HG02885 (cell line): ENCODE results near the gene BMERB1.
"Not testable (repeated sequence)": the region's sequence is repeated elsewhere in the genome, so short reads cannot be mapped to it uniquely, and the experiment has no call there.

ENCODE experiments used
- ATAC-seq: cut with Tn5 transposase; IDR thresholded peaks from one replicate; pipeline ENCODE4 v1.9.1; 2021; ENCODE audit warnings: mild to moderate bottlenecking; ENCODE audit not compliant: unreplicated experiment, poor library complexity

Gene BMERB1

DNA sequence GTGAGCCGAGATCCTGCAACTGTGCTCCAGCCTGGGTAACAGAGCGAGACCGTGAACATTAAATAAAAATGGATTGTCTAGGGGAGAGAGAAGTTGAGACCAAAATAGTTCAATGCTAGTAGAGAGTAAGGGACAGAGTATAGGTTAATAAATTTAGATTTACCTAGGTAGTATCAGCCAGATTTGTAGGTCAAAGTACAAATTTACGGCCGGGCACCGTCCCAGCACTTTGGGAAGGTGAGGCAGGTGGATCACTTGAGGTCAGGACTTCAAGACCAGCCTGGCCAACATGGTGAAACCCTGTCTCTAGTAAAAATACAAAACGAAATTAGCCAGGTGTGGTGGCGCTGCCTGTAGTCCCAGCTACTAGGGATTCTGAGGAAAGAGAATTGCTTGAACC is 12.2 kb upstream of the BMERB1 start:
- no peak for ATAC-seq

DNA sequence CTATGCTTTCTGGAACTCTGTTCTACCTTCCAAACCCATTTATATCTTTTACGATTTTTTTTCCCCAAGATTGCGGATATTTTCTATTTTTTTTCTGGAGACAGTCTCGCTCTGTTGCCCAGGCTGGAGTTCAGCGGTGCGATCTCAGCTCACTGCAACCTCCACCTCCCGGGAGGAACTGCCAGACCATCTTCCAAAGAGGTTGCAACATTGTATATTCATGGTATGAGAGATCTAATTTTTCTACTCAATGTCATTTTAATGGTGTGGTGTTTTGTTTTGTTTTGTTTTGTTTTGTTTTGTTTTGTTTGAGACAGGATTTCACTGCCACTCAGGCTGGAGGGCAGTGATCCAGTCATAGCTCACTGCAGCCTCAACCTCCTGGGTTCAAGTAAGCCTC is 8.5 kb upstream of the BMERB1 start:
- ATAC-seq = no peak

- ATAC-seq = no peak
These were observed 7.6 kb upstream of the BMERB1 start for GRCh38 chr16:15426796-15427195.

- ATAC-seq = no peak
These were observed 6.6 kb upstream of the BMERB1 start for GRCh38 chr16:15427648-15428239.

DNA sequence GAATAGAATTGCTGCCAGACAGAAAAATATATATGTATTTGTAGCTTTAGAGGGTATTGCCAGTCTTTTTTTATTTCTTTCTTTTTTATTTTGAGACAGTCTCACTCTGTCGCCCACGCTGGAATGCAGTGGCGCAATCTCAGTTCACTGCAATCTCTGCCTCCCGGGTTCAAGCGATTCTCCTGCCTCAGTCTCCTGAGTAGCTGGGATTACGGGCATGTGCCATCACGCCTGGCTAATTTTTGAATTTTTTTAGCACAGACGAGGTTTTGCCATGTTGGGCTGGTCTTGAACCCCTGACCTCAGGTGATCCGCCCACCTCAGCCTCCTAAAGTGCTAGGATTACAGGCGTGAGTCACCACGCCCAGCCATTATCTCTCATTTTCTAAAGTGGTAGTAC is 3.5 kb upstream of the BMERB1 start:
- ATAC-seq = not testable (repeated sequence)

DNA sequence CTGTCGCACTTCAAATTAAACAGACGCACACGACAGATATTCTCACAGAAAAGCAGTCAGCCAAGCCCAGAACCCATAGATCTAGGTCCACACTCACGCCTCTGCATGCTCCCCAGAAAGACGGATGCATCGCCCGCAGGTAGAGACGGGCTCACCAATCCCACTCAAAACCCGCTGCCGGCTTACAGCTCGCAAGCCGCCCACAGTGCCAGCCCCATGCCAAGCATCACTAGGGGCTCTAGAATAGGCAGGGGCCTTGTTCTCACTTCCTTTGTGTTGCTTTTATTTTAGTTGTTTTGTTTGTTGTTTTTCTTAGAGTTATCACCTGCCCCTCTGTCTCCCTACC is 336 bp upstream of the BMERB1 start:
- no peak for ATAC-seq

GRCh38 chr16:15435216-15435864 is 952 bp downstream of the BMERB1 start:
- no peak for ATAC-seq

DNA sequence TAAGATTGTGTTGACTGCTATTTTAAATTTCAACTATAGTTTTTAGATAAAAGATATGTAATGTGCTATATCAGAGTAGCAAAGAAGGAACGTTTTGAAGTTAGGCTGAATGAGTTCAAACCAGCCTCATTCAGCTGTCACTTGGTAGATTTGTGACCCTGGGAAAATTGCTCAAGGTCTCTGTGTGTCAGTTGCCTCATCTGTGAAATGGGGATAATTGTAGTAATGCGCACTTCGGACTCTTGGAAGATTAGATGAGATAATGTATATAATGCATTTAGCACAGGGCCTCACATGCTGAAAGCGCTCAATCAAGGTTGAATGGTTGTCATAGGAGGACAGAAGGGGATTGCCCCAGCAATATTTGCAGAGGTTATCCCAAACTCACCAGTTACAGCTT is 4.7 kb downstream of the BMERB1 start:
- no peak for ATAC-seq

DNA sequence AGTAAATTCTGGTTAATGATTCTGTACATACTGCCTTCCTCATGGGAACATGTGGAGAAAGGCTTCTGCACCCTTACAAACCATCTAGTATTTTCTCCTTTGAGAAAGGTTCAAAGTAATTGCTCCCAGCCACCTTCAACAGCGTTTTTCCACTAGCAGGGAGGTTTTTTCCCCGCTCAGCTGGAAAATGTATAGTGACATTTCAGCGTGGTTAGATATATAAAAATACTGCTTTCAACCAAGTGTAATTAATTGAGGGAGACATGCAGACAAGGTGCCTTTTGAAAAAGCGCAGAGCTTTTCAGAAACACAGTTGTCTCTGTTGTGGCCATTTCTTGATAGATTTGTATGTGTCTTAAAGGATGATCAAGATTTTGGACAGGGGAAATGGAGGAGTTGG is 5.1 kb downstream of the BMERB1 start:
- no peak for ATAC-seq

DNA sequence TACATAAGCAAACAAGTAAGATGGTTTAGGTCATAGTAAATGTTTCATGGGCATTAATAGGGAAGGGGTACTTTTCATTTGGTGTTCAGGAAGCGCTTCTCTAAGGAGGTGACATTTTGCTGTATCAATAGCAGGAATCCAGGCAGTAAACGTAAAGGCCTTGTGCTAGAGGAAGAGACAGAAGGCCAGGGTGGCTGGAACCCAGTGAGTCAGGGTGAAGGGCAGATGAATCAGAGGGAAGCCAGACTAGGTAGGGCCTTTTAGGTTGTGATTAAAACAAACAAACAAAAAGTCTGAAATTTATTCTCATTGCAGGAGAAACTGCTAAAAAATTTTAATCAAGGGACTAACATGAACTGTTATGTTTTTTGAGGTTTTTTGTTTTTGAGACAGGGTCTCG is 6.5 kb downstream of the BMERB1 start:
- ATAC-seq = no peak

DNA sequence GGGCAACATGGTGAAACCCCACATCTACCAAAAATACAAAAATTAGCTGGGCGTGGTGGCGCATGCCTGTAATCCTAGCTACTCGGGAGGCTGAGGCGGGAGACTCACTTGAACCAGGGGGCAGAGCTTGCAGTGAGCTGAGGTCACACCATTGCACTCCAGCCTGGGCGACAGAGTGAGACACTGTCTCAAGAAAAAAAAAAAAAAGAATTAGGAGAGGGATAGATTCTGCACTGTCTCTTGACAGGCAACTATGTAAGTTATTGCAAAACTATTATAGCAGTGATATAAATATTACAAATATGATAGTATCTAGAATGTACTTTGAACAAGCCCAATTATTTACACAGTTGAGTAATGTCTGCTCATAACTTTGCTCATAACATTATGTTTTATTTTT is 7.8 kb downstream of the BMERB1 start:
- not testable (repeated sequence) for ATAC-seq

- no peak for ATAC-seq
These were observed 9.4 kb downstream of the BMERB1 start for GRCh38 chr16:15443753-15444152.

DNA sequence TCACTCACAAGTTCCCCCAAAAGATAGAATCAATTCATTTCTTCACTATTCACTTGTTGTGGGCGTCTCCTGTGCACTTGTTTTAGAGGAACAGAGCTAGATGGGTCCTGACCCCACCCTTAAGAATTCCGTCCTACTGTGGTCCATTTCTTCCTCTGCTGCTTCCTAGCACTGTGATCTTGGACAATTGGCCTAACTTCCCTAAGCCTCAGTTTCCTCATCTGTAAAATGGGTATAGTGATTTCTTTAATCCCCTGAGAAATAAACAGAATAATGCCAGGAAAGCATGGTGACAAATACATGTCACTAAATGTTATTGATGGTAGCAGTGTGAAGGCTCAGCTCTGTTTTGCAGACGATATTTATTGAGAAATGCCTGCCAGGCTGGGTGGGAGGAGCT is 9.9 kb downstream of the BMERB1 start:
- ATAC-seq = no peak

- no peak for ATAC-seq
These were observed 11.1 kb downstream of the BMERB1 start for GRCh38 chr16:15445450-15445849.

- ATAC-seq = no peak
These were observed 12.5 kb downstream of the BMERB1 start for GRCh38 chr16:15446901-15447300.

GRCh38 chr16:15450624-15451023 is 16.2 kb downstream of the BMERB1 start:
- ATAC-seq = no peak

DNA sequence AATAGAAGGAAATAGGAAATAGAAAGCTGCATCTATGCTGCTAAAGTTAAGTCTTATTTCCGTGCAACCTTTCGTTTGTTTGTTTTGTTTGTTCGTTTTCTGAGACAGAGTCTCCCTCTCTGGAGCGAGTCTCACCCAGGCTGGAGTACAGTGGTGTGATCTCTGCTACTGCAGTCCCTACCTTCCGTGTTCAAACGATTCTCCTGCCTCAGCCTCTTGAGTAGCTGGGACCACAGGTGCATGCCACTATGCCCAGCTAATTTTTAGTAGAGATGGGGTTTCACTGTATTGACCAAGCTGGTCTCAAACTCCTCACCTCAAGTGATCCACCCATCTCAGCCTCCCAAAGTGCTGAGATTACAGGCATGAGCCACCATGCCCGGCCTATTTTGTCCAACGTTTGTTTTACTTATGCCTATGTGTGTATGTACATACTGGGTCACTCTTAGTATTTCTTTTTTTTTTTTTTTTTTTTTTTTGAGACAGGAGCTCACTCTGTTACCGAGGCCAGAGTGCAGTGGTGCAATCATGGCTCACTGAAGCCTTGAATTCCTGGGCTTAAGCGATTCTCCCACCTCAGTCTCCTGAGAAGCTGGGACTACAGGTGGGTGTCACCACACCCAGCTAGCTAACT is 16.8 kb downstream of the BMERB1 start:
- ATAC-seq = no peak

DNA sequence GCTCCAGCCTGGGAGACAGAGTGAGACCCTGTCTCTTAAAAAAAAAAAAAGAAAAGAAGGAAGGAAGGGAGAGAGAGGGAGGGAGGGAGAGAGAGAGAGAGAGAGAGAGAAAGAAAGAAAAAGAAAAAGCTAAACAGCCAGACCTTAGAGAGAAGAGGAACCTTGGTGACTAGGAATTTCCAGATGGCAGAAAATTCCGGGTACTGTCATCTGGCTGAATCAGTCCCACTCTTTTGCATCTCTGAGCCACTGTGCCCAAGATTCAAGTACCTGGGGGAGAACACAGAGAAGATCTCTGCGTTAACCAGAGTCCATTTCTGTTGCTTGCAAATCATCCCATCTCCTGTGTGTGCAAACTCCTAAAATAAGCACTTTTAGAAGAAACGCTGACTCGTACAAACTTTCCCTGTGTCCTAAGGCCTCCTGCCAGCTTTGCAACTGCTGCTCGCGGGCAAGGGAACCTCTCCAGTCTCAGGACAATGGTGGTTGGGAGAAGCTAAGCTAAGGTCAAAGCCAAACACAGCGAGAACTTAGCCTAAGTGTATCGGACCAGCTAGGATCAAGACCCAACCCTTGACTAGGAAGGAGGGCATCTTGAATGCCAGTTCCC is 18.0 kb downstream of the BMERB1 start:
- no peak for ATAC-seq

DNA sequence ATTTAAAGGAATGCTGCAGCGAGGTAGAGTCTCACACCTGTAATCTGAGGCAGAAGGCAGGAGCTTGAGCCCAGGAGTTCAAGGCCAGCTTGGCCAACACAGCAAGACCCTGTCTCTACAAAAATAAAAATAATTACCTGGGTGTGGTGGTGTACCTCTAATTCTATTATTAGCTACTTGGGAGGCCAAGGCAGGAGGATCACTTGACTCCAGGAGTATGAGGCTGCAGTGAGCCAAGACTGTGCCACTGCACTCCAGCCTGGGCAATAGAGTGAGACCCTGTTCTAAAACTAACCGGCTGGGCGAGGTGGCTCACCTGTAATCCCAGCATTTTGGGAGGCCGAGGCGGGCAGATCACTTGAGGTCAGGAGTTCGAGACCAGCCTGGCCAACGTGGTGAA is 18.9 kb downstream of the BMERB1 start:
- not testable (repeated sequence) for ATAC-seq

DNA sequence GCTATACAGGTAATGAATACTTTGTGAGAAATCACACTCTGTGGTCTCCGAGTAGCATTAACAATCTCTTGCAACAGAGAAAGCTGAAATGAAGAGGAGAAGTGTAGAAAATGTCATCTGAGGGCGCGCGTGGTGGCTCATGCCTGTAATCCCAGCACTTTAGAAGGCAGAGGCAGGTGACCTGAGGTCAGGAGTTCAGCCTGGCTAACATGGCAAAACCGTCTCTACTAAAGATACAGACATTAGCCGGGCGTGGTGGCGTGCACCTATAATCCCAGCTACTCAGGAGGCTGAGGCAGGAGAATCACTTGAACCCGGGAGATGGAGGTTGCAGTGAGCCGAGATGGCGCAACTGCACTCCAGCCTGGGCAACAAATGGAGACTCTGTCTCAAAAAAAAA is 20.5 kb downstream of the BMERB1 start:
- ATAC-seq = not testable (repeated sequence)

GRCh38 chr16:15457400-15457799 is 23.0 kb downstream of the BMERB1 start:
- ATAC-seq = no peak

- no peak for ATAC-seq
These were observed 23.6 kb downstream of the BMERB1 start for GRCh38 chr16:15457958-15458357.
